ENCODE measurements around the gene AGTPBP1.
A peak's percentile ranks its signal among the peaks of the same experiment; 100 is the strongest.

AGTPBP1 gene

DNA sequence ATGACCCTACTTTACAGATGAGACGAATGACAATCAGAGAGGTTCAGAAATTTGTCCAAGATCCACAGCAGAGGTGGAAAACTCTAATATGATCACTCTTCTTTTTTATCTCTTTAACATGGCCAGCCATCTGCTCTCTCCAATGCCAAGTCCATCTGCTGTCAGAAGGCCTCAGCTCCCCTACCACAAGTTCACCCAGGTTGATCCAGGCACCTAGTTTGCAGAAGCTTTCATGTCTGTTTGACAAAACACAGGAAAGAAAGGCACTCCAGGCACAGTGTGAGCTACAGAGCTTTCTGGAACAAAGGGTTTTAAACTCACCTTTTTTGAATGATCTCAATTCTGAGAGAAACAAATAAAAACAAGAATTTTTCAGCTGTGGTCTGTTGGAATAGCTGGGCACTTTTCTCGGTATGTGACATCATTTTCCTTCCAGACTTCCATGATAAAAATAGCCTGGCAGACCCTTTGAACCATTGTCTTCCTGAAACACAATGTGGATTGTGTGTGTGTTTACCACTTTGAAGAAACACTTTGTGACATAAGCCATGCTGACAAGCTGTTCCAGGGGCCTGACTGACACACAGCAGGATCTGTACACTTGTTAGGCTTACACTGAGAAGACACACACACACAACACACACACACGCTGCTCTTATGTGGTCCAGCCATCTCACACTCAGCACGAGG lies 214.3 kb downstream of the AGTPBP1 start:
- no peak for FAIRE-seq
- TF ChIP-seq POLR2AphosphoS5 (IDR thresholded peaks at IDR 0.05; ENCODE audit: low read depth, low read length) = no peak
- no peak for TF ChIP-seq POLR2A (IDR thresholded peaks at IDR 0.05; ENCODE audit: low read depth, low read length)
- no peak for TF ChIP-seq TAF1 (IDR thresholded peaks at IDR 0.05; ENCODE audit: borderline replicate concordance, low read depth, low read length)
- no peak for DNase-seq (ENCODE audit: insufficient read length)

DNA sequence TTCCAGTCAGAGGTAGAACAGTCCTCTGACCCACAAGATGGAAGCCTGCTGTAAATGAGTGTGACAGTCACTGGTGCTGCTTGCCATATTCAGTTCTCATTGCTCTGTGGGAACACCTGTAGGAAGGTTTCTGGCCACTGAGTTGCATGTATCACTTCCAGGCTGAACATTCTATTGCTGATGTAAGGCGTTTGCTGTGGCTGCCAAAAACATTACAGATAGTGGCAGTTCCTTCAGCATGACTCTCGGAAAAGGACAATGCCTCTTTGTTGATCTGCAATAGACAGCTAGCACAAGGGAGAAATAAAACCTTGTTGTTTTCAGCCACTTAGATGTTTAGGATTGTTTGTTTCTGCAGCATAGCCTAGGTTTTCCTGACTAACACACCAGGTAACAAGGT lies 217.2 kb downstream of the AGTPBP1 start:
- FAIRE-seq (no peak), DNase-seq (ENCODE audit: insufficient read length) (no peak)
- TF ChIP-seq POLR2AphosphoS5 (IDR thresholded peaks at IDR 0.05; ENCODE audit: low read depth, low read length) (no peak), TAF1 (IDR thresholded peaks at IDR 0.05; ENCODE audit: borderline replicate concordance, low read depth, low read length) (no peak), POLR2A (IDR thresholded peaks at IDR 0.05; ENCODE audit: low read depth, low read length) (no peak)

DNA sequence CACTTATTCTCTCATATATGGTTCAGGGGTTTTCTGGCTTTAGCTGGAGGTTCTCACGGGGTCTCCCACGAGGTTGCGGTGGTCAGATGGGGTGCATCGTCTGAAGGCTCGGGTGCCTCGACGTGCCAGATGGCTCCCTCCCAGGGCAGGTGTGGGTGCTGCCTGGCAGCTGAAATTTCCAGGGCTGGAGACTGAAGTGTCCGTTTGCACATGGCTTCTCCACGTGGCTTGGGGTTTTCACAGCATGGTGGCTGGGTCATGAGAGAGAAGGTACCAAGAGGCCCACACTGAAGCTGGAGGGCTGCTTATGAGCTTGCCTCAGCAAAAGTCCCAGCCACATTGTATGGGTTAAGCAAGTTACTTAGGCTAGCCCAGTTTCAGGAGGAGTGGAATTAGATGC lies 218.6 kb downstream of the AGTPBP1 start:
- FAIRE-seq (no peak), DNase-seq (ENCODE audit: insufficient read length) (no peak)
- no peak for TF ChIP-seq TAF1 (IDR thresholded peaks at IDR 0.05; ENCODE audit: borderline replicate concordance, low read depth, low read length)
- no peak for TF ChIP-seq POLR2AphosphoS5 (IDR thresholded peaks at IDR 0.05; ENCODE audit: low read depth, low read length)
- no peak for TF ChIP-seq POLR2A (IDR thresholded peaks at IDR 0.05; ENCODE audit: low read depth, low read length)

DNA sequence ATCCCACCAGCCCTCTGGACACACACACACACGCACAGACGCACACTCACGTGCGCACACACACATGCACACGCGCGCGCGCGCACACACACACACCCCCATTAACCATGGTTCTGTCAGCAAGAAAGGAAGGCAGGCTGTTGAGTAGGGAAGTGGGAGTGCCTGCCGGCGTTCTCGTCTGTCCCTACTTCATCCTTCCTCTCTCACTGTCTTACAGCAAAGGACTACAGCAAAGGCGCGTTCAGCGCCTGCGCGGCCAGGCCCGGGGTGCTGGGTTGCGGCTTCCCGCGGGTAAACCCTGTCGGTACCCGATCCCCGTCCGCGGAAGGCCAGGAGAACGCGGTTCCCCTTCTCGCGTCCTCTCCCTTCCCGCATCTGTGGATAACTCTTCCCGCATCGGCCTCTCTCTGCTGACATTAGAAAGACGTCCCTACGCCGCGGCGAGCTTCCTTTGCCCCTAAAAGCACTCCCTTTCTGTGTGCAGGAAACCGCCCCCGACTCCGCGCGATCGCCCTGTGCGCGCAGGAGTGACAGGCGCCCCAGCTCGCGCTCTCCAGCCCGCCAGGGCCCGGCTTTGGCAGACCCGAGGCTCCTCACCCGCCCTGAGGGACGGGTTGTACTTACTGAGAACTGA lies 219.2 kb downstream of the AGTPBP1 start:
- DNase-seq (ENCODE audit: insufficient read length) (peak; percentile 23), FAIRE-seq (no peak)
- TF ChIP-seq POLR2A (IDR thresholded peaks at IDR 0.05; ENCODE audit: low read depth, low read length) (no peak), TAF1 (IDR thresholded peaks at IDR 0.05; ENCODE audit: borderline replicate concordance, low read depth, low read length) (no peak), POLR2AphosphoS5 (IDR thresholded peaks at IDR 0.05; ENCODE audit: low read depth, low read length) (no peak)

DNA sequence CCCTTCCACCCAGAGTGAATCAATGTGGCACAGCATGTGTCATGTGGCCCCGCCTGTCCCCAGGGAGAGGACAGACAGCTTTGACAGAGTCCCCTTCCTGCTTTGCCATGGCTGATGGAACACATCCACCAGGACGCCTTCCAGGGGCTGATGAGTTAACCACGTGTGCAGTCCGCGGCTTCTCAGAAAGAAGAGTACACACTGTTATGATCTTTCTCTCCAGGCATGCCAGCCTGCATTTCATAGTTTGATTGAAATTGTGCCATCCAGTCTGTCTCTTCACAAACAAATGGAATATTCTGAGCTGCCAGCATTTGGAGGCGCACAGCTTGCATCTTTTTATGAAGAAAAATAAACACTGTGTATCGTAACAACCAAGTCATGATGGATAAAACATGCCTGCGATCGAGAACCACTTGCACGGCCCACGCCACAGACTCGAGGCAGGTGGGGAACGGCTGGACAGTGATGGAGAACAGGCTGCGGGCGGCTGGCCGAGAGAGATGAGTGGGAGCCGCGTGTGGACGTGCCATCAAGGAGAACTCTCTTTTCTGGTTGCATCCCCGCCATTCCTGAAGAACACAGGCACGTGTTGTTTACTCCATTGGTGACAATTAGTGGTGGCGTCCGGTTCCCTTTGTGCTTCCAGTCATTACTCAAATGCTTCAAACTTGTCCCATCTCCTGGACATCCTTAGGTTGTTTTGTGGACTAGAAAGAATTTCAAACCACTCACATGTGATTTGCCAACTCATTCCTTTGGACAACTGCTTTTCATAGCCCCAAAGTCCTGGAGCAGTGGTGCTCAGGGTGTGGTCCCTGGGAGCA lies 220.2 kb downstream of the AGTPBP1 start:
- DNase-seq (ENCODE audit: insufficient read length) = no peak
- TF ChIP-seq POLR2A (IDR thresholded peaks at IDR 0.05; ENCODE audit: low read depth, low read length) = no peak
- no peak for TF ChIP-seq POLR2AphosphoS5 (IDR thresholded peaks at IDR 0.05; ENCODE audit: low read depth, low read length)
- TF ChIP-seq TAF1 (IDR thresholded peaks at IDR 0.05; ENCODE audit: borderline replicate concordance, low read depth, low read length) = no peak
- no peak for FAIRE-seq

DNA sequence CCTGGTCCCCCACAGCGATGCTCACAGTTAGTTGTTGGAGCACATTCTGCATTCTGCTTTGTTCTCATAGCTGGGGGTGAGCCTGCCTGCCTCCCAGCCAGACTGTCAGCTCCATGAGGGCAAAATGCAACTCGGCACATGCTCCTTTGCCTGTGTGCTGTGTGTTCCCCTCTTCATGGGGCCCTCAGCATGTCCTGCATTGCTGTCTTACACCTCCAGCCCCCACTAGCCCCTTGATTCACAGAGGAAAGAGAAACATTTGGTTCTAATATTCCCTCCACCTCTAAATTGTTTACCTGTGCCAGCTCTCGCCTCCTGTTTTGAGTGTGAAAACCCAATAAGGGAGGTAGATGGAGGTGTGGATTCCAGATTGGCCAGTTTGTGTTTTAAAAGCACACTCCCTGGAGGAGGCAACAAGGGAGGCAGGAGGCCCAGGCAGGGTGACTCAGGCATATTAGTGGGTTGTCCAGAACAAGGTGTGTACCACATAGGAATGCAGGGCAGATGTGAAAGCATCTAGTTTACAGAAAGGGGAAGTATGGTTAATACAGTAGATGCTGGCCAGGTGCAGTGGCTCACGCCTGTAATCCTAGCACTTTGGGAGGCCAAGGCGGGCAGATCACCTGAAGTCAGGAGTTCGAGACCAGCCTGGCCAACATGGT lies 224.6 kb downstream of the AGTPBP1 start:
- TF ChIP-seq POLR2A (IDR thresholded peaks at IDR 0.05; ENCODE audit: low read depth, low read length) (no peak), POLR2AphosphoS5 (IDR thresholded peaks at IDR 0.05; ENCODE audit: low read depth, low read length) (no peak), TAF1 (IDR thresholded peaks at IDR 0.05; ENCODE audit: borderline replicate concordance, low read depth, low read length) (no peak)
- FAIRE-seq = no peak
- no peak for DNase-seq (ENCODE audit: insufficient read length)

DNA sequence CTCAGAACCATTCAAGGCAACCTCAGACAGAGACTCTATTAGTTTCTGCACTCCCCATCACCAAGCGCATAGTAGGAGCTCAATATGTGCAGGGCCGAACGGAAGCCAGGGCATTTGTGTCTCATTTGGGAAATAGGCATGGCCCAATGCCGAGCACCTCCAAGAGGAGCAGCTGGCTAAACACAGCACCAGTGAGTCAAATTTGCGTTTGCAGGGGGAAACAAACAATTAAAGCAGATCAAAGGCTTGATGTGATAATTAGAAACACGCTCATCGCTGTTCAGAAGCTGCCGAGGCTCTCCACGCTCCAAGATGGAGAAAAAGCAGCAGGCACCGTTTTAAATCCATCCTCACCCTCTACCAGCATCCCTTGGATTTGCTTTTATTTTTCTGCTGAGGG lies 225.3 kb downstream of the AGTPBP1 start:
- TF ChIP-seq POLR2A (IDR thresholded peaks at IDR 0.05; ENCODE audit: low read depth, low read length) (no peak), TAF1 (IDR thresholded peaks at IDR 0.05; ENCODE audit: borderline replicate concordance, low read depth, low read length) (no peak), POLR2AphosphoS5 (IDR thresholded peaks at IDR 0.05; ENCODE audit: low read depth, low read length) (no peak)
- FAIRE-seq (no peak), DNase-seq (ENCODE audit: insufficient read length) (no peak)

DNA sequence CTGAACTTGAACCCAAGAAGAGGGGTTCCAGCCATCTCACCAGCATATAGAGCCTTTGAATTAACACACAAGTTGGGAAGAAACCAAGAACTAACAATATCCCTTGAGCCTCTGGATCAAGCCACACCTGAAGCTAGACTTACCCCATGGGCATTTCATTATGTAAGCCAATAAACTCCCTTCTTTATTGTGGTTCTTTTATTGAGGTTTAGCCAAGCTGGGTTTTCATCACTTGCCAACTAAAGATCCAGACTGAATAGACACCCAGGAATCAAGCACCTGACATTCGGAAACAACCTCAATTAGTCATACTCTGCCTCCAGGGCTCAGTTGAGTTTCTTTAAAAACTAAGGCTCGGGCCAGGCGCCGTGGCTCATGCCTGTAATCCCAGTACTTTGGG lies 226.7 kb downstream of the AGTPBP1 start:
- TF ChIP-seq TAF1 (IDR thresholded peaks at IDR 0.05; ENCODE audit: borderline replicate concordance, low read depth, low read length) (no peak), POLR2A (IDR thresholded peaks at IDR 0.05; ENCODE audit: low read depth, low read length) (no peak), POLR2AphosphoS5 (IDR thresholded peaks at IDR 0.05; ENCODE audit: low read depth, low read length) (no peak)
- no peak for FAIRE-seq
- no peak for DNase-seq (ENCODE audit: insufficient read length)

DNA sequence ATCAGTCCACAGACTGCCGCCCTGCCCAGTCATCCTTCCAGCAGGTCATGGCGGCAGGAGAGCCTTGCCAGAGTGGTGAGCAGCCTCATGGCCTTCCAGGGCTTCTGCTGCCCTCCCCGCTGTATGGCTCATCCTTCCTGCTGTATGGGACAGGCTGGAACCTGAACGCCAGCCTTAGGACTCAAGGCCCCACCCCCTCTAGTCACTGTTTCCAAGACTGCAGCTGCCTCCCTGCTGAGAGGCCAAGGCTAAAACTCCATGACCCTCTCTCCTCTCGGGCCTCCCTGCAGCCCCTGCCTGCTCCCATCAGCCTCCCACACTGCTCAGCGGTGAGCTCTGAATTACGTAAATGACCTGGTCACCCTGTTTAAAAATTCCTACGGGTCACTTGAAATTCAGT lies 227.5 kb downstream of the AGTPBP1 start:
- no peak for FAIRE-seq
- no peak for DNase-seq (ENCODE audit: insufficient read length)
- TF ChIP-seq POLR2AphosphoS5 (IDR thresholded peaks at IDR 0.05; ENCODE audit: low read depth, low read length) (no peak), TAF1 (IDR thresholded peaks at IDR 0.05; ENCODE audit: borderline replicate concordance, low read depth, low read length) (no peak), POLR2A (IDR thresholded peaks at IDR 0.05; ENCODE audit: low read depth, low read length) (no peak)

DNA sequence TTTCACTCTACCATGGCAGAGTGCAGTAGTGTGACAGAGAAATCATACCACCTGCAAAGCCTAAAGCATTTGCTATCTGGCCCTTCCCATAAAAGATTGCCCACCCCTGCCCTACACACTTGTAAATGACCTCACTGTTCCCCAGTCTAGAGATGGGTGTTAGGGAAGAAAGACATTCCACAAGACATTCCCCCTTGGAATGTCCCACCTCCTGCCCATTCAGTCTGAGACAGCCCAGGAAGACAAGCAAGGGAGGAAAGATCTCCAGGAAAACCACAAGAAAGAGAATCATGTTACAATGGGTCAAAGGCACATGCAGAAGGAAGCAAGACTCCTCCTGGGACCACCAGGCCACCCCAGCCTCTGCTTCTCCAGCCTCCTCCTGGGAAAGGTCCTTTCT lies 230.0 kb downstream of the AGTPBP1 start:
- DNase-seq (ENCODE audit: insufficient read length) = no peak
- TF ChIP-seq TAF1 (IDR thresholded peaks at IDR 0.05; ENCODE audit: borderline replicate concordance, low read depth, low read length) (no peak), POLR2A (IDR thresholded peaks at IDR 0.05; ENCODE audit: low read depth, low read length) (no peak), POLR2AphosphoS5 (IDR thresholded peaks at IDR 0.05; ENCODE audit: low read depth, low read length) (no peak)
- no peak for FAIRE-seq

DNA sequence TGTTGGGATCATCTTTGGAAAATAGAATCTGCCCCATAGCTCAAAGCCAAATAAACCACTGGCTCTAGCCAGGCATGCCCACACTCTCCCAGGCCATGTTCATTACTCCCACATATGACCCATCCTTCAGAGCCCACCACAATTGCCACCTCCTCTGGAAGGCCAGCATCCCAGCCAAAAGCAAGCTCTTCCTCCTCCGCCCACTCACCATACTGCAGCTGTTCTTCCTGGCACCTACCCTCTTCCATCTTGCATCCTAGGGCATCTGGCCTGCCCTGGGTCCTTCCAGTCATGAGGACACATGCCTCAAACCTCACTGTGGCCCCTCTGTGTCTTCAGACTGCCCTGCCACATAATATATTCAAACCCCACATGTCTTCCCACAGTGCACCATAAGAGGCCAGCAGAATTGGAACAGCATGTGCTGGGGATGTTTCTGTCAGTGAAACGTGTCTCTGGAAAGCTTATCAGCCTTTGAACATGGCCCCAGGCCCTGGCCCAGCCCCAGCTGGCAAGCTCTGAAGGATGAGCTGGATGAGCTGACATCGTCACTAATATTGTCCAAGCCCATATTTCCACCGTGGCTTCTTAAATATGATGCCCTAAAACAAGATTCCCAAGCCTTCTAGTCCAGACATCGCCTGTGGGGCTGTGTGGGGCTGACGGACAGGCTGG lies 230.8 kb downstream of the AGTPBP1 start:
- TF ChIP-seq POLR2AphosphoS5 (IDR thresholded peaks at IDR 0.05; ENCODE audit: low read depth, low read length) (no peak), POLR2A (IDR thresholded peaks at IDR 0.05; ENCODE audit: low read depth, low read length) (no peak), TAF1 (IDR thresholded peaks at IDR 0.05; ENCODE audit: borderline replicate concordance, low read depth, low read length) (no peak)
- FAIRE-seq (no peak), DNase-seq (ENCODE audit: insufficient read length) (no peak)

Data from GM12892 (cell line).